Measurements from ENCODE around the gene DHDDS. TPM values are rescaled to one million over a fixed set of nuclear protein-coding genes. Genes with fewer than 3 reads are reported as not detected.

DHDDS gene
- total RNA-seq, 1 experiment from 2014 or later, result 56.7 TPM

GRCh38 chr1:26401891-26402290 is 30.2 kb upstream of the DHDDS start:
- ChIA-PET CTCF (no interaction called here), POLR2A (no interaction called here)
- Histone ChIP-seq H3K9me3 (ENCODE audit: control insufficient read depth, insufficient read depth, low read depth, low read length) (no peaks in the 10 kb centered on the region), H3K27ac (ENCODE audit: low read length) (no peak overlapping the region), H3K4me3 (ENCODE audit: low read depth in 2 of 2, low read length in 2 of 2) (no peak overlapping the region), H3K27me3 (ENCODE audit: control insufficient read depth, insufficient read depth, low read length) (no peaks in the 10 kb centered on the region), H3K36me3 (ENCODE audit: control insufficient read depth, insufficient read depth, low read length) (no peaks in the 10 kb centered on the region), H3K4me1 (ENCODE audit: control insufficient read depth, insufficient read depth, low read length) (no peaks in the 10 kb centered on the region)
- intact Hi-C loops (cut with micrococcal nuclease; ENCODE audit: unreplicated experiment) (no loop called here), in situ Hi-C loops (cut with HindIII; ENCODE audit: low pct_unique_long_range_greater_than_20kb, low sequenced_read_pairs) (no loop called here)
- no TSS peak for BruUV-seq (replicated peaks)
- no peak for TF ChIP-seq TCF7L2 (IDR thresholded peaks at IDR 0.05; ENCODE audit: low read depth, low read length)
- no peak for TF ChIP-seq CTCF (IDR thresholded peaks at IDR 0.05)
- TF ChIP-seq REST (IDR thresholded peaks at IDR 0.05; ENCODE audit: insufficient read depth in 1 of 2, low read depth in 2 of 2, low read length in 1 of 2), result no peak
- DNase-seq (ENCODE audit: low read depth, low spot score), result no peak
- no peak for ATAC-seq

DNA sequence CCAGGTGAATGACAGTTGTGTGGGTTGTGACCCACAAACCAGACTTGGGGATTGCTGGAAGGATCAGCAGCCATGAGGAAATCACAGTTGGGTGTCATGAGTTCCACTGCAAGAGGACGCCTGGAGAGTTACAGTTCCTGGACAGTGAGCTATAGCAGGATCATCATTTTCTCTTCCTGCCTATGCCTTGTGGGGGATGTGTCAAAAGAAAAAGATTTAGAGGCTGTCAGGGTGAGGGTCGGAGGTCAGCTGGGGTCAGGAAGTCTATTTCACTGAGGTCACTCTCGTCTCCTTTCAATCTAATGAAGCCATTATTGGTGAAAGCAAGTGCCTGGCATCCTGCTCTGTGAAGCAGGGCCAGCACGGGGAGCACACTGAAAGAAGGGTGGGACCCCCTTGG is 28.5 kb upstream of the DHDDS start:
- BruUV-seq (replicated peaks), result no TSS peak
- intact Hi-C loops (cut with micrococcal nuclease; ENCODE audit: unreplicated experiment), result no loop called here
- in situ Hi-C loops (cut with HindIII; ENCODE audit: low pct_unique_long_range_greater_than_20kb, low sequenced_read_pairs), result no loop called here
- TF ChIP-seq POLR2AphosphoS5 (IDR thresholded peaks at IDR 0.05; ENCODE audit: low read depth, low read length) (no peak), SIN3A (IDR thresholded peaks at IDR 0.05; ENCODE audit: borderline replicate concordance, insufficient read depth, low read depth, low read length) (no peak), TCF7L2 (IDR thresholded peaks at IDR 0.05; ENCODE audit: low read depth, low read length) (no peak), CTCF (IDR thresholded peaks at IDR 0.05) (no peak), REST (IDR thresholded peaks at IDR 0.05; ENCODE audit: insufficient read depth in 1 of 2, low read depth in 2 of 2, low read length in 1 of 2) (no peak)
- ChIA-PET POLR2A (no interaction called here), CTCF (interaction anchor here (0.6 kb wide), 1 partner anchor 68 kb away, joined by 3 read pairs; no protein-coding TSS in a partner anchor)
- ATAC-seq (no peak), DNase-seq (ENCODE audit: low read depth, low spot score) (no peak)
- Histone ChIP-seq H3K36me3 (ENCODE audit: control insufficient read depth, insufficient read depth, low read length) (no peaks in the 10 kb centered on the region), H3K27ac (ENCODE audit: low read length) (no peak overlapping the region), H3K27me3 (ENCODE audit: control insufficient read depth, insufficient read depth, low read length) (no peaks in the 10 kb centered on the region), H3K9me3 (ENCODE audit: control insufficient read depth, insufficient read depth, low read depth, low read length) (no peaks in the 10 kb centered on the region), H3K4me1 (ENCODE audit: control insufficient read depth, insufficient read depth, low read length) (no peaks in the 10 kb centered on the region), H3K4me3 (ENCODE audit: low read depth in 2 of 2, low read length in 2 of 2) (no peak overlapping the region)
